ENCODE results near the gene KMT5B. TPM values are rescaled to one million over a fixed set of nuclear protein-coding genes. Genes with fewer than 3 reads are reported as not detected.

The KMT5B gene
- total and polyA plus RNA-seq, 2 of the 13 experiments (the other 11 are each of a cell fraction or from before 2014, with no cell fraction given): 17.6 to 23.7 TPM

GRCh38 chr11:68121067-68121899, 91.8 kb downstream of the KMT5B start, which contains the start of gene CHKA (continued):
- no peak for TF ChIP-seq CERS6 (CRISPR knock-in tag; IDR thresholded peaks at IDR 0.05)
- no peak for TF ChIP-seq PHB2 (IDR thresholded peaks at IDR 0.05; ENCODE audit: partially characterized antibody)
- TF ChIP-seq CEBPG (CRISPR knock-in tag; IDR thresholded peaks at IDR 0.05): peak; percentile 57
- peak; percentile 25; the same call in 1 of the 2 replicates for TF ChIP-seq ZNF563 (CRISPR knock-in tag; IDR thresholded peaks at IDR 0.05)
- TF ChIP-seq KMT2B (CRISPR knock-in tag; IDR thresholded peaks at IDR 0.05): peak; percentile 22; the same call in 1 of the 2 replicates
- TF ChIP-seq ARNT2 (CRISPR knock-in tag; IDR thresholded peaks at IDR 0.05; ENCODE audit: low read depth): peak; percentile 61
- TF ChIP-seq DNMT1 (CRISPR knock-in tag; IDR thresholded peaks at IDR 0.05): peak; percentile 58; the same call in 1 of the 2 replicates
- TF ChIP-seq ZNF430 (CRISPR knock-in tag; IDR thresholded peaks at IDR 0.05): no peak
- TF ChIP-seq CCDC6 (CRISPR knock-in tag; IDR thresholded peaks at IDR 0.05): peak; percentile 68; the same call in 1 of the 2 replicates
- peak; percentile 90 for TF ChIP-seq MAZ (IDR thresholded peaks at IDR 0.05; ENCODE audit: borderline replicate concordance, low read depth, low read length)
- TF ChIP-seq MAZ (CRISPR knock-in tag; IDR thresholded peaks at IDR 0.05; ENCODE audit: low read depth): peak; percentile 91
- peak; percentile 9 for TF ChIP-seq ZNF407 (CRISPR knock-in tag; IDR thresholded peaks at IDR 0.05; ENCODE audit: not compliant biosample characterization)
- TF ChIP-seq PPARG (CRISPR knock-in tag; conservative IDR thresholded peaks at IDR 0.05): 0 out of 2 replicates have a peak, but pooled peaks have one; percentile 8
- TF ChIP-seq HNF1A (IDR thresholded peaks at IDR 0.05; ENCODE audit: low read depth): no peak
- peak; percentile 32; the same call in 1 of the 2 replicates for TF ChIP-seq HNF1A (CRISPR knock-in tag; IDR thresholded peaks at IDR 0.05; ENCODE audit: borderline replicate concordance)
- TF ChIP-seq ZNF12 (CRISPR knock-in tag; IDR thresholded peaks at IDR 0.05): peak; percentile 42; the same call in 1 of the 2 replicates

Data from HepG2 (cell line).